Neutrophil (primary cell): ENCODE measurements around the gene RAB3GAP2.

ENCODE experiments used
- H3K27ac ChIP-seq: fragments of 200-600 bp; sonication (generic); 2 replicates; pipeline ENCODE4 v1.5.1; 2016; ENCODE audit warnings: mild to moderate bottlenecking, moderate library complexity
- H3K27me3 ChIP-seq: fragments of 200-600 bp; sonication (generic); 2 replicates; pipeline ENCODE4 v1.6.0; 2016; ENCODE audit warnings: mild to moderate bottlenecking
- H3K36me3 ChIP-seq: fragments of 200-600 bp; sonication (generic); 2 replicates; pipeline ENCODE4 v1.5.1; 2017
- H3K4me1 ChIP-seq, 2 experiments: fragments of 200-600 bp in 1 of 2; sonication (generic) in 1 of 2; 1 replicate in 1 of 2; 2 replicates in 1 of 2; pipeline versions ENCODE4 v1.5.1 to v1.6.1; 2013 to 2016; ENCODE audit warnings: low read depth in 1 of 2, low read length in 1 of 2, mild to moderate bottlenecking in 1 of 2, moderate library complexity in 1 of 2; ENCODE audit not compliant: control insufficient read depth in 1 of 2, insufficient read depth in 1 of 2
- H3K4me3 ChIP-seq, 2 experiments: fragments of 200-600 bp in 1 of 2; sonication (generic) in 1 of 2; 1 replicate in 1 of 2; 2 replicates in 1 of 2; pipeline ENCODE4 v1.5.1; 2013 to 2016; ENCODE audit warnings: low read depth in 1 of 2, low read length in 1 of 2, mild to moderate bottlenecking in 1 of 2, moderate library complexity in 1 of 2
- H3K9me3 ChIP-seq: fragments of 200-600 bp; sonication (generic); 2 replicates; pipeline ENCODE4 v1.5.1; 2016
- TF ChIP-seq, protein P1 (sequence below): fragments of 200-600 bp; sonication (generic); IDR thresholded peaks from 2 replicates; pipeline ENCODE4 v1.5.1; 2016; ENCODE audit warnings: antibody characterized with exemption

RAB3GAP2 gene

DNA sequence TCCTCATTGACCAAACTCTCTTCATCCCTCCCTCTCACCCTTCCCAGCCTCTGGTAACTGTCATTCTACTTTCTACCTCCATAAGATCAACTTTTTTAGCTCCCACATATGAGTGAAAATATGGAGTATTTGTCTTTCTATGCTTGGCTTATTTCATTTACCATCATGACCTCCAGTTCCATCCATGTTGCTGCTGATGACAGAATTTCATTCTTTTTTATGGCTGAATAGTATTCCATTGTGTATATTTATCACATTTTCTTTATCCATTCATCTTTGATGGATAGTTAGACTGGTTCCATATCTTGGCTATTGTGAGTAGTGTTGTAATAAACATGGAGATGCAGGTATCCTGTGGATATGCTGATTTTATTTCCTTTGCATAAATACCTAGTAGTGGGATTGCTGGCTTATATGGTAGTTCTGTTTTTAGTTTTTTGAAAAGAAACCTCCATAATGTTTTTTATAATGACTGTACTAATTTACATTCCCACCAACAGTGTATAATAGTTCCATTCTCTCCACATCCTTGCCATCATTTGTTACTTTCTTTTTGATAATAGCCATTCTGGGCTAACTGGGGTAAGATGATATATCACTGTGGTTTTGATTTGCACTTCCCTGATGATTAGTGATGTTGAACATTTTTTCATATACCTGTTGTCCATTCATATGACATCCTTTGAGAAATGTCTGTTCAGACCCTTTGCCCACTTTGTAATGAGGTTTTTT lies 142.6 kb downstream of the RAB3GAP2 start:
- no peak overlapping the region for H3K27ac ChIP-seq
- H3K9me3 ChIP-seq = no peaks in the 10 kb centered on the region
- peaks cover 58% of the 10 kb centered on the region for H3K36me3 ChIP-seq
- no peak overlapping the region for H3K4me3 ChIP-seq
- H3K4me1 ChIP-seq = peaks cover 0 to 7% of the 10 kb centered on the region in 2 experiments
- TF ChIP-seq, protein P1, sequence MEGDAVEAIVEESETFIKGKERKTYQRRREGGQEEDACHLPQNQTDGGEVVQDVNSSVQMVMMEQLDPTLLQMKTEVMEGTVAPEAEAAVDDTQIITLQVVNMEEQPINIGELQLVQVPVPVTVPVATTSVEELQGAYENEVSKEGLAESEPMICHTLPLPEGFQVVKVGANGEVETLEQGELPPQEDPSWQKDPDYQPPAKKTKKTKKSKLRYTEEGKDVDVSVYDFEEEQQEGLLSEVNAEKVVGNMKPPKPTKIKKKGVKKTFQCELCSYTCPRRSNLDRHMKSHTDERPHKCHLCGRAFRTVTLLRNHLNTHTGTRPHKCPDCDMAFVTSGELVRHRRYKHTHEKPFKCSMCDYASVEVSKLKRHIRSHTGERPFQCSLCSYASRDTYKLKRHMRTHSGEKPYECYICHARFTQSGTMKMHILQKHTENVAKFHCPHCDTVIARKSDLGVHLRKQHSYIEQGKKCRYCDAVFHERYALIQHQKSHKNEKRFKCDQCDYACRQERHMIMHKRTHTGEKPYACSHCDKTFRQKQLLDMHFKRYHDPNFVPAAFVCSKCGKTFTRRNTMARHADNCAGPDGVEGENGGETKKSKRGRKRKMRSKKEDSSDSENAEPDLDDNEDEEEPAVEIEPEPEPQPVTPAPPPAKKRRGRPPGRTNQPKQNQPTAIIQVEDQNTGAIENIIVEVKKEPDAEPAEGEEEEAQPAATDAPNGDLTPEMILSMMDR = no peak
- H3K27me3 ChIP-seq = no peaks in the 10 kb centered on the region

DNA sequence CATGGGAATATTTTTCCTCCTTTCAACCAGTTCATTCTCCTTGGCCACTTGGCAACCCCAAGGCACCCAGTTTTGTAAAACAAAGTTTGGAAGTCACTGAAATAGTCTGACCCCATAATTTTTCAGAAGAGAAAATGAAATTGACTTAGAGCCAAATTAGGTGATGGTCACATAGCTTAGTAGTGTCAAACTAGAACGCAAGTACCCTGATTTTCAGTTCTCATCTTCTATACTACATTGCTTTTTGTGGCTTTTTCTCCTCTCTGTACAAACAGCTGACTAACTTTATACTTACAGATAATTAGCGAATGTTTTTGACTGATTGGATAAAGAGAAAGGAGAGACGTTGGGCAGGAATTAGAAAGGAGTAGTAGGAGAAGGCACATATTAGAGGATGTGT lies 145.2 kb downstream of the RAB3GAP2 start:
- H3K4me1 ChIP-seq = peaks cover 0 to 10% of the 10 kb centered on the region in 2 experiments
- no peak overlapping the region for H3K27ac ChIP-seq
- TF ChIP-seq, protein P1 = no peak
- H3K9me3 ChIP-seq = no peaks in the 10 kb centered on the region
- H3K27me3 ChIP-seq = no peaks in the 10 kb centered on the region
- H3K36me3 ChIP-seq = peaks cover 42% of the 10 kb centered on the region
- no peak overlapping the region for H3K4me3 ChIP-seq

DNA sequence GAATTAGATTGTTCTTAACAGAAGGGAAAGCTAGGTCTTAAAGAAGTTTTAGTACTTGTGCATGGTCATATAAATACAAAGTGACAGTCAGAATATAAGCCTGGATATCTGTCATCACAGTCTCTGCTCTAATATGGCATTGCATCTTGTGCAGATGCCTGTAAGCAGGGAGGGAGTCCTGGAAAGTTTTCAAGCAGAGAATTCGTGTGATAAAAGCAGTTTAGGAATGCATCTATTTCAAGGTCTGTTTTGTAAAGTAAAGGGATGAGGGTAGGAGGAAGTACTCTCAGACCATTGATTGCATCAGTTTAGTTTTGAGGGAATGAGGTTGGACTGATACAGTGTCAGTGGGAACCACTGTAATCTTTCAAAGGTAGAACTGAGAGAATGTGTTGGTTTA lies 147.7 kb downstream of the RAB3GAP2 start:
- TF ChIP-seq, protein P1 = no peak
- peaks cover 36% of the 10 kb centered on the region for H3K36me3 ChIP-seq

DNA sequence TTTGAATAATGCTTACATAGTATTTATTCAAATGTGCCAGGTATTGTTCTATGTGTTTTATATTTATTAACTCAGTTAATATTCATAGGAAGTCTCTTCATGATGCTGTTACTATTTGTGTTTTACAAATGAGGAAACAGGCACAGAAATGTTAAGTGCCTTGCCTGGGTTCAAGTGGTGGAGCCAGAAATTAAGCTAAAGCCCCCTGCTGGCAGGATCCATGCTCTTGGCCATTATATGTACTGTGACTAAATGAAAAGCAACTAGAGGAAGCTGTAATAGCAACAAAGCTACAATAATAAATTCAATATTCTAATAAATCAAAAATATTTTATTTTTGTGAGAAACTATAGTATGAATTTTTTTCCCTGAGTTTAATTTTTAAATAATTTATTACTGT lies 148.4 kb downstream of the RAB3GAP2 start:
- Histone ChIP-seq H3K4me3 (no peak overlapping the region), H3K27ac (no peak overlapping the region), H3K9me3 (no peaks in the 10 kb centered on the region), H3K27me3 (no peaks in the 10 kb centered on the region), H3K36me3 (peaks cover 33% of the 10 kb centered on the region), H3K4me1 (peaks cover 0 to 10% of the 10 kb centered on the region in 2 experiments)
- TF ChIP-seq, protein P1 = no peak

More for the DNA sequence above, 147.7 kb downstream of the RAB3GAP2 start:
- no peaks in the 10 kb centered on the region for H3K27me3 ChIP-seq
- H3K27ac ChIP-seq = no peak overlapping the region
- peaks cover 0 to 10% of the 10 kb centered on the region in 2 experiments for H3K4me1 ChIP-seq
- H3K4me3 ChIP-seq = no peak overlapping the region
- H3K9me3 ChIP-seq = no peaks in the 10 kb centered on the region

DNA sequence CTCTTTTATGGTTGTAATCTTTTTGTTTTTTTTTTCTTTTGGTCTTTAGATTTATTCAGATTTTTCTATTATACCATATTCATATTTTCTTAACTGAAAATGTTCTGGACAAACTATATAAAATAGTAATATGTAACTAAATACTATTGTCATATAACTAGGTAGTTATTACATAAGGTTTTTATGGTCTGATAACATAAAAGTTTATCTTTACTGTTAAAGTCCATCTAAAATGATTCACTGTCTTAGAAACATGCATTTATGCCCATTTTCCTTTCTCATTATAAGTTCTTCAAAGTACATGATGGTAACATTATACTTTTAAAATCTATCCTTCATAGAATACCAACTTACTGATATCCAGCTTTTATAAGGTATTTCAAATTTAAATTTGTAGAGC lies 149.2 kb downstream of the RAB3GAP2 start:
- H3K4me3 ChIP-seq = no peak overlapping the region
- H3K9me3 ChIP-seq = no peaks in the 10 kb centered on the region
- H3K4me1 ChIP-seq = peaks cover 0 to 5% of the 10 kb centered on the region in 2 experiments
- peaks cover 27% of the 10 kb centered on the region for H3K36me3 ChIP-seq
- TF ChIP-seq, protein P1 = no peak
- H3K27me3 ChIP-seq = no peaks in the 10 kb centered on the region
- H3K27ac ChIP-seq = no peak overlapping the region
